Measurements from ENCODE around the gene BNC2.

The BNC2 gene

DNA sequence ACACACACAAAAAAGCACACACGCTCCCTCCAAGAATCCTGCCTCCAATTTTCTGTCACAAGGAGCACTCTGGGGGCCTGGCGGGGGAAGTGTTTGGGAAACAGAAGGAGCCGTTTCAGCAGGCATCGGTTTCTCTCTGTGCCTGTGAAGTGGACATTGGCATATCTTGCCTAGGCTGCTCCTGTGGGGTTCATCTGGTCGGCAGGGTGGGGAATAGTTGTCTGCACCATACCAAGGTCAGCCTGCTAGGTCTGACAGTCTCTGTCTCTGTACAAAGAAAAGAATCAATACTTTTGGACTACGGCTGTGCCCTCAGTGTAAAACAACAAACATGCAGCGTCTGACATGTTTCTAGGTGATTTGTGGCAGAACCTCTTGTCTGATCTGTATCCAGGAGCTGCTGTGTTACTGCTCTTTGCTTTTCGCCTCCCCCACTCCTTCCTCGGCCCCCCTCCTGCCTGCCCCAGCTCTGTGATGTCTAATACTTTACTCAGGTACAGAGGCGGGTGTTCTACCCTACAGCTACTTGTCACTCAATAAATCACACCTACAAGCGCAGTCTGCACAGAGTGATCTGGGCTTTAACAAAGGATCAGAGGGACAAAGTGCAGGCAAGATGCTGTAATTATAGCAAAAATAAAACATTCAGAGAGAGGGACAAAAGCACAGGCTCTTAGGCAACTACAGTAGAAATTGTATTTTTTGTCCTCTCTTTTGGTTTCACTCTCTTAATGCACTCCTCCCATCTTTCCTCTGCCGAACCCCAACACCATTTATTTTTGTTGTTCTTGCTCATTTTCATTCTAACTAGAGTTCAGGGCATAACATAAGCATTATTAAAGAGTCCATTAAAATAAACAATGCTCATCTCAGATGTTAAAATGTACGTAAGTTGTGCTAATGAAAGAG, 216.7 kb downstream of the BNC2 start:
- TF ChIP-seq, protein P1, sequence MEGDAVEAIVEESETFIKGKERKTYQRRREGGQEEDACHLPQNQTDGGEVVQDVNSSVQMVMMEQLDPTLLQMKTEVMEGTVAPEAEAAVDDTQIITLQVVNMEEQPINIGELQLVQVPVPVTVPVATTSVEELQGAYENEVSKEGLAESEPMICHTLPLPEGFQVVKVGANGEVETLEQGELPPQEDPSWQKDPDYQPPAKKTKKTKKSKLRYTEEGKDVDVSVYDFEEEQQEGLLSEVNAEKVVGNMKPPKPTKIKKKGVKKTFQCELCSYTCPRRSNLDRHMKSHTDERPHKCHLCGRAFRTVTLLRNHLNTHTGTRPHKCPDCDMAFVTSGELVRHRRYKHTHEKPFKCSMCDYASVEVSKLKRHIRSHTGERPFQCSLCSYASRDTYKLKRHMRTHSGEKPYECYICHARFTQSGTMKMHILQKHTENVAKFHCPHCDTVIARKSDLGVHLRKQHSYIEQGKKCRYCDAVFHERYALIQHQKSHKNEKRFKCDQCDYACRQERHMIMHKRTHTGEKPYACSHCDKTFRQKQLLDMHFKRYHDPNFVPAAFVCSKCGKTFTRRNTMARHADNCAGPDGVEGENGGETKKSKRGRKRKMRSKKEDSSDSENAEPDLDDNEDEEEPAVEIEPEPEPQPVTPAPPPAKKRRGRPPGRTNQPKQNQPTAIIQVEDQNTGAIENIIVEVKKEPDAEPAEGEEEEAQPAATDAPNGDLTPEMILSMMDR (IDR thresholded peaks at IDR 0.05; ENCODE audit: insufficient read depth, low read length, missing control alignments): no peak
- DNase-seq (ENCODE audit: low read depth, low spot score): no peak
- POLR2A ChIA-PET: no interaction called here
- H3K4me3 ChIP-seq (ENCODE audit: low read depth, low read length): no peak overlapping the region
- CTCF ChIA-PET: no interaction called here

GRCh38 chr9:16652582-16652981, 217.9 kb downstream of the BNC2 start:
- TF ChIP-seq, protein P1 (IDR thresholded peaks at IDR 0.05; ENCODE audit: insufficient read depth, low read length, missing control alignments): no peak
- no peak overlapping the region for H3K4me3 ChIP-seq (ENCODE audit: low read depth, low read length)
- no peak for DNase-seq (ENCODE audit: low read depth, low spot score)
- POLR2A ChIA-PET: no interaction called here
- CTCF ChIA-PET: no interaction called here

GRCh38 chr9:16651446-16651964, 219.0 kb downstream of the BNC2 start:
- DNase-seq (ENCODE audit: low read depth, low spot score): no peak
- TF ChIP-seq, protein P1 (IDR thresholded peaks at IDR 0.05; ENCODE audit: insufficient read depth, low read length, missing control alignments): no peak
- H3K4me3 ChIP-seq (ENCODE audit: low read depth, low read length): no peak overlapping the region
- ChIA-PET CTCF (no interaction called here), POLR2A (no interaction called here)

GRCh38 chr9:16645970-16646369, 224.5 kb downstream of the BNC2 start:
- no peak overlapping the region for H3K4me3 ChIP-seq (ENCODE audit: low read depth, low read length)
- TF ChIP-seq, protein P1 (IDR thresholded peaks at IDR 0.05; ENCODE audit: insufficient read depth, low read length, missing control alignments): no peak
- CTCF ChIA-PET: no interaction called here
- DNase-seq (ENCODE audit: low read depth, low spot score): no peak
- POLR2A ChIA-PET: no interaction called here

GRCh38 chr9:16642421-16643109, 227.9 kb downstream of the BNC2 start:
- ChIA-PET POLR2A (no interaction called here), CTCF (interaction anchor here (1.1 kb wide), 1 partner anchor 72 kb away, joined by 3 read pairs; no protein-coding TSS in a partner anchor)
- no peak overlapping the region for H3K4me3 ChIP-seq (ENCODE audit: low read depth, low read length)
- TF ChIP-seq, protein P1 (IDR thresholded peaks at IDR 0.05; ENCODE audit: insufficient read depth, low read length, missing control alignments): no peak
- DNase-seq (ENCODE audit: low read depth, low spot score): no peak

DNA sequence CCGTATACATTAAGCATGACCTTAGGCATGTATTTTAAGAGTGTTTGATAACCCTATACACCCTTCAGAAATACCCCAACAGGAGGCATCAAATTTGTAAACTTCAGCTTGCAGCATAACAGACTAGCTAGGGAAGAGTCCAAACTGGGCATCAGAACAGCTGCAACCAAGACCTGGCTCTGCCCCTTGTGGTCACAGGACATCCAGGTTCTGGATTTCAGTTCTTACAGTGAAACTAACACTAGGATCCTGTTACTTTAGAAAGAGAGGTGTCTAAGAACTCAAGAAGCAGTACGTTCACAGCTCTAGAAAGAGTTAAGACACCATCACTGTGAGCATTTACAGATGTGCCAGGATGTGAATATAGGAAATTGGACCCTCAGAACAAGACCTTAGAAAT, 229.8 kb downstream of the BNC2 start:
- TF ChIP-seq, protein P1 (IDR thresholded peaks at IDR 0.05; ENCODE audit: insufficient read depth, low read length, missing control alignments): no peak
- H3K4me3 ChIP-seq (ENCODE audit: low read depth, low read length): no peak overlapping the region
- CTCF ChIA-PET: no interaction called here
- POLR2A ChIA-PET: no interaction called here
- no peak for DNase-seq (ENCODE audit: low read depth, low spot score)

Data from AG04449 (cell line).